MM.1S (cell line): ENCODE data around the gene POLR3B.

Source experiments
- CTCF ChIP-seq: fragments of 300-600 bp; sonication (generic); IDR thresholded peaks from 2 replicates; pipeline ENCODE4 v1.5.1; 2016; ENCODE audit warnings: antibody characterized with exemption, low read length, mixed read lengths
- EZH2 ChIP-seq: fragments of 300-600 bp; sonication (generic); optimal IDR thresholded peaks from 2 replicates; pipeline ENCODE3; 2017; ENCODE audit warnings: low read depth, mild to moderate bottlenecking, antibody characterized with exemption, low read length, mixed read lengths

DNA sequence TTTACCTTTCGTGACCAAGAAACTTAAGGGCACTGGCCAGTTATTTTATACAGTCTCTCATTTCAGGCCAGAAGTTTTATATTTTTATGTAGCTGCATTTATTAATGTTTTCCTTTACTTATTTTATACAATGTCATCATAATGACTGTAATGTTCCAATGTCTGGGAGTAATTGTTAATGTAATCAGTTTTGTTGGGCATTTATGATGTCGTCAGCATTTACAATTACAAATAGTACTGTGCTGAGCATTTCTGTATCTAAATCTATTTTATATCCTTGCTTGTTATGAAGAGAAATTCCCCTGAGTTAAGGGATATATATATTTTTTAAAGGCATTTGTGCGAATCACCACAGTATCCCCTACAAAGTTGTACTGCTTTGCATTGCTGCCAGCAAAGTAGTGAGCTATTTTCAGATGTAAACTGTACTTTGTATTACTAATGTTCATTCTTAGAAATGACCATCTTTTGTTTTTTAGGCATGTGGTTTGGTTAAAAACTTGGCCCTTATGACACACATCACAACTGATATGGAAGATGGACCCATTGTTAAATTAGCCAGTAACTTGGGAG lies 74.4 kb downstream of the POLR3B start:
- TF ChIP-seq CTCF (no peak), EZH2 (no peak)
